ENCODE measurements around the gene REM1. TPM values are rescaled to one million over a fixed set of nuclear protein-coding genes. Genes with fewer than 3 reads are reported as not detected.

The REM1 gene
- total RNA-seq, 1 experiment from 2014 or later: not detected

DNA sequence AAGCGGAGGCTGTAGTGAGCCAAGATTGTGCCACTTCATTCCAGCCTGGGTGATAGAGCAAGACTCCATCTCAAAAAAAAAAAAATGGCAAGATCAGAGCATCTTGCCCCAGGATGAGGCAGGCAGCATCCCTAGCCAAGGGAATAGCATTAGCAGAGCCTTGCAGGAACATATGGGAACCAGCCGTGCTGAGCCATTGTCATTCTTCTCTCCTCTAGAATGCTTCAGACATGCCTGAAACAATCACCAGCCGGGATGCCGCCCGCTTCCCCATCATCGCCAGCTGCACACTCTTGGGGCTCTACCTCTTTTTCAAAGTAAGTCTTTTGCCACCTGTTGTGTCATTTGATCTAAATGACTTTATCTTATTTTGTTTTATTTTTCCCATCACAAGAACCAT is 52.2 kb downstream of the REM1 start:
- Histone ChIP-seq H3K27ac (no peak overlapping the region), H3K4me3 (no peak overlapping the region), H3K27me3 (no peaks in the 10 kb centered on the region), H3K9me3 (replicated peaks) (no peaks in the 10 kb centered on the region), H3K4me1 (no peaks in the 10 kb centered on the region), H3K36me3 (peaks cover 71% of the 10 kb centered on the region)
- DNase-seq: no peak

Other genes starting within 250 kb of the REM1 start
- gene DEFB115, start 217.6 kb upstream of the REM1 start, total RNA-seq (2014; rRNA removed; shearing (Covaris generic)): not detected in 2 replicates
- not detected in 2 replicates for gene DEFB116, start 166.7 kb upstream of the REM1 start, total RNA-seq (2014; rRNA removed; shearing (Covaris generic))
- gene DEFB118, start 106.7 kb upstream of the REM1 start, total RNA-seq (2014; rRNA removed; shearing (Covaris generic)): not detected in 2 replicates
- not detected in 2 replicates for gene DEFB119, start 84.7 kb upstream of the REM1 start, total RNA-seq (2014; rRNA removed; shearing (Covaris generic))
- gene DEFB121, start 69.1 kb upstream of the REM1 start, total RNA-seq (2014; rRNA removed; shearing (Covaris generic)): not detected in 2 replicates
- gene DEFB123, start 34.7 kb upstream of the REM1 start, total RNA-seq (2014; rRNA removed; shearing (Covaris generic)): not detected in 2 replicates
- gene DEFB124, start 161 bp upstream of the REM1 start, total RNA-seq (2014; rRNA removed; shearing (Covaris generic)): not detected in 2 replicates
- 101 and 105 TPM in 2 replicates for gene HM13, start 39.2 kb downstream of the REM1 start, total RNA-seq (2014; rRNA removed; shearing (Covaris generic))
- 71.6 and 73.9 TPM in 2 replicates for gene ID1, start 130.0 kb downstream of the REM1 start, total RNA-seq (2014; rRNA removed; shearing (Covaris generic))
- not detected in 2 replicates for gene COX4I2, start 162.6 kb downstream of the REM1 start, total RNA-seq (2014; rRNA removed; shearing (Covaris generic))
- 33.1 and 33.4 TPM in 2 replicates for gene BCL2L1, start 247.6 kb downstream of the REM1 start, total RNA-seq (2014; rRNA removed; shearing (Covaris generic))

All from SJCRH30 (cell line).